MM.1S (cell line): Measurements from ENCODE around the gene SLC6A12.

Source experiments
- DNase-seq: peaks from one replicate; pipeline ENCODE4 v3.0.0-alpha.2; 2015
- H2AFZ ChIP-seq: fragments of 300-600 bp; sonication (generic); 2 replicates; pipeline ENCODE4 v1.6.0; 2016; ENCODE audit warnings: antibody characterized with exemption, low read length
- H3F3A ChIP-seq: fragments of 300-600 bp; sonication (generic); 2 replicates; pipeline ENCODE4 v1.6.1; 2016; ENCODE audit warnings: mild to moderate bottlenecking, antibody characterized with exemption, low read length, moderate library complexity, mixed read lengths; ENCODE audit not compliant: insufficient read depth
- H3K27ac ChIP-seq: fragments of 300-600 bp; sonication (generic); 2 replicates; pipeline ENCODE4 v1.5.1; 2016; ENCODE audit warnings: mild to moderate bottlenecking, low read length
- H3K27me3 ChIP-seq: fragments of 300-600 bp; sonication (generic); replicated peaks from 2 replicates; pipeline ENCODE4 v1.6.0; 2016; ENCODE audit warnings: low read length; ENCODE audit not compliant: insufficient read depth
- H3K36me3 ChIP-seq: fragments of 300-600 bp; sonication (generic); replicated peaks from 2 replicates; pipeline ENCODE4 v1.6.1; 2016; ENCODE audit warnings: mild to moderate bottlenecking, low read length, mixed read lengths; ENCODE audit not compliant: insufficient read depth
- H3K4me1 ChIP-seq: fragments of 300-600 bp; sonication (generic); 2 replicates; pipeline ENCODE4 v1.6.1; 2016; ENCODE audit warnings: low read length, mixed read lengths
- H3K4me2 ChIP-seq: fragments of 300-600 bp; sonication (generic); 2 replicates; pipeline ENCODE4 v1.6.0; 2016; ENCODE audit warnings: low read depth, low read length
- H3K4me3 ChIP-seq: fragments of 300-600 bp; sonication (generic); 2 replicates; pipeline ENCODE4 v1.5.1; 2016; ENCODE audit warnings: low read length, mixed read lengths
- H3K79me2 ChIP-seq: fragments of 300-600 bp; sonication (generic); 2 replicates; pipeline ENCODE4 v1.6.1; 2016; ENCODE audit warnings: mixed run types, low read length, mixed read lengths
- H3K9ac ChIP-seq: fragments of 300-600 bp; sonication (generic); 2 replicates; pipeline ENCODE4 v1.6.1; 2016; ENCODE audit warnings: low read length, mixed read lengths
- H3K9me2 ChIP-seq: fragments of 300-600 bp; sonication (generic); replicated peaks from 2 replicates; pipeline ENCODE4 v1.6.1; 2016; ENCODE audit warnings: mild to moderate bottlenecking, low read length, mixed read lengths; ENCODE audit not compliant: insufficient read depth
- H3K9me3 ChIP-seq: fragments of 300-600 bp; sonication (generic); replicated peaks from 2 replicates; pipeline ENCODE4 v1.6.1; 2016; ENCODE audit warnings: mild to moderate bottlenecking, low read length, mixed read lengths; ENCODE audit not compliant: insufficient read depth
- H4K20me1 ChIP-seq: fragments of 300-600 bp; sonication (generic); 2 replicates; pipeline ENCODE4 v1.6.1; 2016; ENCODE audit warnings: mild to moderate bottlenecking, low read length, moderate library complexity, mixed read lengths; ENCODE audit not compliant: insufficient read depth
- CTCF ChIP-seq: fragments of 300-600 bp; sonication (generic); IDR thresholded peaks from 2 replicates; pipeline ENCODE4 v1.5.1; 2016; ENCODE audit warnings: antibody characterized with exemption, low read length, mixed read lengths
- EZH2 ChIP-seq: fragments of 300-600 bp; sonication (generic); optimal IDR thresholded peaks from 2 replicates; pipeline ENCODE3; 2017; ENCODE audit warnings: low read depth, mild to moderate bottlenecking, antibody characterized with exemption, low read length, mixed read lengths
- EZH2phosphoT487 ChIP-seq: fragments of 300-600 bp; sonication (generic); IDR thresholded peaks from 2 replicates; pipeline ENCODE4 v1.6.1; 2018; ENCODE audit warnings: antibody characterized with exemption, low read length

SLC6A12 gene

GRCh38 chr12:227286-227915 is 13.4 kb upstream of the SLC6A12 start:
- Histone ChIP-seq H3K4me2 (no peak overlapping the region), H3K4me1 (no peaks in the 10 kb centered on the region), H3K9me3 (no peaks in the 10 kb centered on the region), H3F3A (no peaks in the 10 kb centered on the region), H3K9ac (no peak overlapping the region), H3K9me2 (no peaks in the 10 kb centered on the region), H3K27ac (no peak overlapping the region), H3K36me3 (no peaks in the 10 kb centered on the region), H3K79me2 (no peaks in the 10 kb centered on the region), H3K27me3 (peaks cover 93% of the 10 kb centered on the region), H3K4me3 (no peak overlapping the region), H4K20me1 (no peaks in the 10 kb centered on the region), H2AFZ (no peak overlapping the region)
- TF ChIP-seq EZH2 (no peak), CTCF (no peak), EZH2phosphoT487 (no peak)
- DNase-seq = no peak

- H3K4me1 ChIP-seq = no peaks in the 10 kb centered on the region
These were observed 12.4 kb upstream of the SLC6A12 start for GRCh38 chr12:226401-226800.

GRCh38 chr12:225012-225411 is 11.1 kb upstream of the SLC6A12 start:
- no peak overlapping the region for H3K27ac ChIP-seq
- H4K20me1 ChIP-seq = no peaks in the 10 kb centered on the region
- H3K36me3 ChIP-seq = no peaks in the 10 kb centered on the region
- DNase-seq = no peak
- no peak overlapping the region for H3K9ac ChIP-seq
- no peaks in the 10 kb centered on the region for H3K79me2 ChIP-seq
- H3K4me1 ChIP-seq = no peaks in the 10 kb centered on the region
- H3K9me3 ChIP-seq = no peaks in the 10 kb centered on the region
- no peak overlapping the region for H3K4me3 ChIP-seq
- H3K4me2 ChIP-seq = no peak overlapping the region
- no peaks in the 10 kb centered on the region for H3K9me2 ChIP-seq
- TF ChIP-seq EZH2 = no peak
- no peak for TF ChIP-seq CTCF
- TF ChIP-seq EZH2phosphoT487 = no peak
- H2AFZ ChIP-seq = no peak overlapping the region
- H3K27me3 ChIP-seq = peaks cover 84% of the 10 kb centered on the region
- no peaks in the 10 kb centered on the region for H3F3A ChIP-seq

More at GRCh38 chr12:226401-226800, 12.4 kb upstream of the SLC6A12 start:
- TF ChIP-seq EZH2phosphoT487 (no peak), EZH2 (no peak), CTCF (no peak)
- no peak overlapping the region for H2AFZ ChIP-seq
- H3K9ac ChIP-seq = no peak overlapping the region
- H3K4me3 ChIP-seq = no peak overlapping the region
- DNase-seq = no peak
- no peaks in the 10 kb centered on the region for H3K79me2 ChIP-seq
- no peaks in the 10 kb centered on the region for H4K20me1 ChIP-seq
- H3K9me2 ChIP-seq = no peaks in the 10 kb centered on the region
- no peak overlapping the region for H3K4me2 ChIP-seq
- no peak overlapping the region for H3K27ac ChIP-seq
- H3K9me3 ChIP-seq = no peaks in the 10 kb centered on the region
- H3F3A ChIP-seq = no peaks in the 10 kb centered on the region
- H3K36me3 ChIP-seq = no peaks in the 10 kb centered on the region
- peaks cover 94% of the 10 kb centered on the region for H3K27me3 ChIP-seq
